Stimulated activated CD4-positive, alpha-beta T cell treated with anti-CD3 and anti-CD28 coated beads, Interleukin-12 subunit alpha, Interleukin-12 subunit beta, amount 100 ng/mL, for 48 hours (primary cell): ENCODE data around the gene ARF1.

Experiments used
- DNase-seq, 3 donors: peaks; one replicate each; pipeline ENCODE4 v3.0.0-alpha.2; 2020; ENCODE audit warnings: low read depth in 2 of 3, low spot score in 1 of 3

ARF1 gene

DNA sequence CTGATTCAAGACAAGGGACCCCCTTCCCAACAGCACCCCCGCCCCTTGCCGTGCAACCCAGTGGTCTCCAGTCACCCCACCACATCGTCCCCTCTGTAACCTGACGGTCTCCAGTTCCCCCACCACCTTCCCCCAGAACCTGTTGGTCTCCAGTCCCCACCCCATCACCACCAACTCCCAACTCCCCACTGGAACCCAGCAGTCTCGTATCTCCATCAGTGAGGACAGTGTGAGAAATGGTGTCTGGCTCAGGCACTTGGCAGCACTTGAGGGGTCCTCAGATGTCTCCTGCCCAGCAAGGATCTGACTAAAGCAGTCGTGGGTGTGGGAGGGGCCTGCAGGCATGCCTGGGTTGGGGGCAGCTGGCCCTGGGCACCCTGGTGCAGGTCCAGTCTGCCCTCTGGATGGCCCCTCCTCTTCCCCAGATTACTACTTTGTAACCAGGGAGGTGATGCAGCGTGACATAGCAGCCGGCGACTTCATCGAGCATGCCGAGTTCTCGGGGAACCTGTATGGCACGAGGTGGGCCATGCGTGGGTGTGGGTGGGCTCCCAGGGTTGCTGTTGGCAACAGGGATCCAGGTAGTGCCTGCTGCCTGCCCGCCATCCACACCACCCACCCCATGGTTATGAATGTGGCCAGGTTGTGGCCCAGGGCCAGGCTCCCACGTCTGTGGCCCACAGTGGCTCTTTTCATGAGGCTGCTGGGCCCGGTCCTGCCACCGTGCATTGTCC, 64.1 kb downstream of the ARF1 start:
- no peak for DNase-seq

DNA sequence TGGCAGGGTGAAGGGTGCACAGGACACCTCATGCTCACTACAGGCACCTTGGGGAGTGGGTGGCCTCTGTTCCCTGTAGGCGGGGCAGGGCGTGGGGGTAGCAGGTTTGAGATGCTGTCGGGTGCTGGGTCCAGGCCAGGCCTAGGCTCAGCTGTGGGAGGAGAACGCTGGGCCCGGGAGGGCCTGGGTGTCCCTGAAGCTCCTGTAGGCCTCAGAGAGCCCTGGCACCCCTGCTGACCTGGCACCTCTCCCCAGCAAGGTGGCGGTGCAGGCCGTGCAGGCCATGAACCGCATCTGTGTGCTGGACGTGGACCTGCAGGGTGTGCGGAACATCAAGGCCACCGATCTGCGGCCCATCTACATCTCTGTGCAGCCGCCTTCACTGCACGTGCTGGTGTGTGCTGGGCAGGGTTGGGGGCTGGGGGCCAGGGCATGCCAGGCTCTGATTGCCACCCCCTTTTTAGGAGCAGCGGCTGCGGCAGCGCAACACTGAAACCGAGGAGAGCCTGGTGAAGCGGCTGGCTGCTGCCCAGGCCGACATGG, 64.7 kb downstream of the ARF1 start:
- no peak for DNase-seq

DNA sequence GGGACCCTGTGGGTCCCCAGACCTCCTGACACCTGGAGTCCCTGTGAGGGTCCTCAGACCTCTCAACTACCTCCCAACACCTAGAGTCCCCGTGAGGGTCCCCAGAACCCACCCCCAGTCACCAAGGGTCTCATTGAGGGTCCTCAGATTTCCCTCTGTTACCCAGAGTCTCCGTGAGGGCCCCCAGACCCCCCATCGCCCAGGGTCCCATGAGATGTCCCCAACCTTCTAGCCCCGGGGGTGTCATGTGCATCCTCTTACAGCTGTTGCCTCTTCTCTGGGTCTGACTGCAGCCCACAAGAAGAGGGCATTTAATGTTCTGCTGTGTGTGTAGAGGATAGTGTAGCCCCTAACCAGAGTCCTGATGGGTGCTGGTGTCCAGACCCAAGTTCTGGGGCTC, 65.3 kb downstream of the ARF1 start:
- DNase-seq: no peak

DNA sequence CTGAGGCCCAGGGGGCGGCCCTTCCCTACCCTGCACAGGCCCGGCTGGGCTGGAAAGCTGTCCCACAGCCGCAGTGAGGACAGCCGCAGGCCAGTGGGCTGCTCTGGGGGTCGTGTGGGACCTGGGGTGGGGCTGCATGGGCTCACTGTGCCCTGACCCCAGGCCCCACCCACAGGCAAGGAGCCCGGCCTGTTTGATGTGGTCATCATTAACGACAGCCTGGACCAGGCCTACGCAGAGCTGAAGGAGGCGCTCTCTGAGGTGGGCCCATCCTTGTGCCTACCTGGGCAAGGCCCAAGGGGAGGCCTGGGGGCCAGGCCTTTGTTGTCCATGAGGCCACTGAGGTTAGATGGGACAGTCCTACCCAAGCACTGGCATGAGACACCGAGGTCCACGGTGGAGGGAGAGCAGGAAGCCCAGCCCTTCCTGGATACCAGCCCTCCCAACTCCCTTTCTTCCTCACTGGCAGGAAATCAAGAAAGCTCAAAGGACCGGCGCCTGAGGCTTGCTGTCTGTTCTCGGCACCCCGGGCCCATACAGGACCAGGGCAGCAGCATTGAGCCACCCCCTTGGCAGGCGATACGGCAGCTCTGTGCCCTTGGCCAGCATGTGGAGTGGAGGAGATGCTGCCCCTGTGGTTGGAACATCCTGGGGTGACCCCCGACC, 65.8 kb downstream of the ARF1 start:
- no peak for DNase-seq
